ENCODE measurements around the gene FAF1.
"Not testable (repeated sequence)": the region's sequence is repeated elsewhere in the genome, so short reads cannot be mapped to it uniquely, and the experiment has no call there.

FAF1 gene

GRCh38 chr1:50959913-50960844 is at the start of gene FAF1:
FAF1 (minus strand) TSS chr1:50960267; CDS start chr1:50959811, 456 bp downstream.
- peak; percentile 99 for DNase-seq

DNA sequence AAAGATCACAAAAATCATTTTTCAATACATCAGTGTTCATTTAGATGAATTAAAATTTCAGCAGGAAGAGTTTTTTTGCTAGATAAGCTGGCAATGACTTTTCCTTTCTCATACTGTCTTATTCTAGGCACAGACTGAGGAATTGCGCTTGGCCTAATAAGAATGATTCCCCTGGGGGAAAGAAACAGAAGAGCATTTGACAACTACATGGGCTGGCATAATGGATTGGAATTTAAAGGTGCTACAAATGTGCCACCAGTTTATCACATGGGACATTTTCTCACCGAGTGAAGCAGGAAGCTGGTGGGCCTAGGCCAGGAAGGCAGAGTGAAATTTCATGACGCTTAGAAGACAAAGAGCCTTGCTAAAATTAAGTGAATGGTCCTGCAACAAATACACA is 49.3 kb upstream of the FAF1 start:
- DNase-seq = no peak

GRCh38 chr1:51005549-51005948 is 45.5 kb upstream of the FAF1 start:
- not testable (repeated sequence) for DNase-seq

DNA sequence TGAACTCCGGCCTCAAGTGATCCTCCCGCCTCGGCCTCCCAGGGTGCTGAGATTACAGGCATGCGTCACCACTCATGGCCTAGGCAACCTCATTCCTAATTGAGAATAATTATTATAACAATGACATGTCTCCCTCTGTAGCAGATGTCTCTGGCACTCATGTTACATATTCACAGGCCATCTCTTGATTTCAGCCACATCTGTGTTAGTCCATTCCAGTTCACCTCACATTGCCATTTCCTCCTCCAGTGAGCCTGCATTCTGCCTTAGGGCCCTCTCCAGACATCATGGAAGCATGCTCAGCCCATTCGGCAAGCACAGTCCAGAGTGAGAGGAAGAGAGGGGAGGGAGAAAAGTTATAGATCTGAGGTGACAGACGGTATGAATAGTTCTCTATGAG is 42.4 kb upstream of the FAF1 start:
- no peak for DNase-seq

- DNase-seq = no peak
Observed at GRCh38 chr1:51000651-51001050, 40.6 kb upstream of the FAF1 start.

GRCh38 chr1:51000160-51000559 is 40.1 kb upstream of the FAF1 start:
- no peak for DNase-seq

- not testable (repeated sequence) for DNase-seq
Observed at GRCh38 chr1:50999375-50999774, 39.3 kb upstream of the FAF1 start.

DNA sequence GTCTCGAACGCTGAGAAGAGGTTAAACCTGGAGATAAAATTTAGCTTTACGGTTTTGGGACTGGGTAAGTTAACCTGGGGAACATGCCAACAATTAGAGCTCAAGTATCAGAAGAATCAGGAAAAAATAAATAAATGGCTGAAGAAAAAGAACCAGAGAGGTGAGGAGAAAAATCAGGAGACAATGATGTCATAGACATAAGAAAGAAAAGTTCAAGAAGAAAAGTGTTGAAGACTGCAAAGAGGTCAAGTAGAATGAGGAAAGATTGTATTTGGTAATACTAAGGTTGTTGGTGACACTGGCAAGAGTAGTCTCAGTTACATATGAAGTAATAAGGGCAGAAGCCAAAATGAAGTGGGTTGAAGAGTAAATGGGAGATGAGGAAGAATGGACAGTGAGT is 36.0 kb upstream of the FAF1 start:
- DNase-seq = no peak

GRCh38 chr1:50995651-50996050 is 35.6 kb upstream of the FAF1 start:
- no peak for DNase-seq

DNA sequence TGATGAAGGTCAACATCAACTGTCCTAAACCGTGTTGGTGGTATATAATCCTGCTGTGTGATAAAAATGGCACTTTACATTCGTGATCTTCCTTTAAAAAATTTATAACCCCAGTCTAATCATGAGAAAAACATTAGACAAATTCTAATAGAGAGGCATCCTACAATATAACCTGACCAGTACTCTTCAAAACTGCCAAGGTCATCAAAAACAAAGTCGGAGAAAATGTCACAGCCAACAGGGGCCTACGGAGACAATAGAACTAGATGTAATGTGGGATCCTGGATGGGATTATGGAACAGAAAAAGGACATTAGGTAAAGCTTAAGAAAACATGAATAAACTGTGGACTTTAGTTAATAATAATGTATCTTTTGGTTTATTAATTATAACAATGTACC is 34.9 kb upstream of the FAF1 start:
- DNase-seq = no peak

GRCh38 chr1:50993645-50994044 is 33.6 kb upstream of the FAF1 start:
- DNase-seq = no peak

- no peak for DNase-seq
Observed at GRCh38 chr1:50992532-50993318, 32.7 kb upstream of the FAF1 start.

GRCh38 chr1:50989694-50990093 is 29.6 kb upstream of the FAF1 start:
- no peak for DNase-seq

DNA sequence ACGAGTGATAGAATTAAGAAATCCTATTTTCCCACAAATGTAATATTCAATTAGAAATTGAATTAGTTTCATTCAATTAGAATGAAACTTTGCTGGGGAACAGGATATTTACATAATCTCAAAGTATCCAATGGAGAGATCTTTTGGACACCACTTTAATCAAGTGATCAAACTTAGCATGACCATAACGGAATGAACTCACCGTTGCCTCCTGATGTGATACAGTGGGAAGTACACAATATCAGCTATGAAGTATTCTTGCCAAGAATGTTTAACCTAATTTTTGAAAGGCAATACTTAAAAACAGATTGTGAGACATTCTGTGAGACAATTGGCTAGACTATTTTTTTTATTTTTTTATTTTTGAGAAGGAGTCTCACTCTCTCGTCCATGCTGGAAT is 26.6 kb upstream of the FAF1 start:
- DNase-seq = no peak

DNA sequence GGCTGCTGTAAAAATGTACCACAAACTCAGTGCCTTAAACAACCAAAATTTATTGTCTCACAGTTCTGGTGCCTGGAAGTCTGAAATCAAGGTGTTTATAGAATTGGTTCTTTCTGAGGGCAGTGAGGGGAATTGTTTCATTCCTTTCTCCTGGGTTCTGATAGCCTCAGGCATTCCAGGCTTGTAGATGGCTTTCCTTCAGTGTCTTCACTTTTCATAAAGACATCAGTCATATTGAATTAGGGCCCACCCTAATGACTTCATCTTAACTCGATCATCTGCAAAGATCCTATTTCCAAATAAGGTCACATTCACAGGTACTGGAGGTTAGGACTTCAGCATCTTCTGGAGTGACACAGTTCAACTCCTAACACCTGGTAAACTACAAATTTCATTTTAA is 25.0 kb upstream of the FAF1 start:
- DNase-seq = no peak

GRCh38 chr1:50983219-50983802 is 23.2 kb upstream of the FAF1 start:
- no peak for DNase-seq

DNA sequence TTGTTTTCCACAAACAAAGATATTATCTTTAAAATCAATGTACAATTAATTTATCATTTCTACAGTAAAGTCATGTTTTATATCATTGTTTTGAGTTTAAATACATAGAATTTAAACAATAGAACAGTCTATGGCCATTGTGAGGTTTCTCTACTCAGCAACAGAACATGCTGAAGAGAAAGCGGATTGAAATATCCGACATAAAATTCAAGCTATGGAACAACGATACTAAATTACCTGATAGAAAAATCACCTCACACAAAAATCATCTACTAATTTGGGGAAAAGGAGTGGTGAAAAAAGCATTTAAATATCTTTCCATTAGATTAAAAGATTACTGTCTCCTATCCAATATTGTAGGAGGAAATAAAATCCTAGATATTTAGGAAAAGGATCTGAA is 22.5 kb upstream of the FAF1 start:
- no peak for DNase-seq

- DNase-seq = no peak
Observed at GRCh38 chr1:50981741-50982140, 21.7 kb upstream of the FAF1 start.

DNA sequence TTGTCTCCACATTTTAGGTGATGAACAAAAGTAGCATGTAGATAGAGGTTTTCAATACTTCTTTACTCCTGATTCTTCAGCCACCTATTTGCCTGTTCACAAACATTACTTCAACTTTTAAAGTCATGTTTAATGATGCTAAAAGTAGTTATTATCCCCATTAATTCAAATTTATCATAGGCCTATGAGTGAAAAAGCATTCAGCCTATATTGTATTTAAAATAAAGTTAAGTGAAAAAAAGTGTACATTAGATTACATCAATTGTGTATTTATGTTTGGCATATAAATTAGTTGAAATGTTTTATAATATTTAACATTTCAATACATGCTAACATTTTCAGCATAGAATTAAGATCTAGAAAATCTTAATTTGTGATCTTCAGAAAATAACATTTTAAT is 20.4 kb upstream of the FAF1 start:
- no peak for DNase-seq

DNA sequence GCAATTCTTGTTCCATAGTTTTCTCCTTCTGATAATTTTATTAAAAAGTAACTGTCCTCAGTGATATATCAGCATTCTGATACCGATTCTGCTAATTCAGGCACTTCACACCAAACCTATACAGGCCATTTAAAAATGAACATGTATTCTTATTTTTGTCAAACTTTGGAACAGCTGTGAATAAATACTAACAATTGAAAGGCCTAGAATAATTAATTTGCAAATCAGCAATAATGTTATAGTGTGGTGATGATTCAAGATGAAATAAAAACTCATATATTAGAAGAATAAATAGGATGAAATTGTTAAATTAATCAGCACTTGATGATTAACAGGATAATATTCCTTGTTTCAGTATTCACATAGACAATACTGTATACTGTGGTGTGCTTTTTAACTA is 19.9 kb upstream of the FAF1 start:
- DNase-seq = no peak

DNA sequence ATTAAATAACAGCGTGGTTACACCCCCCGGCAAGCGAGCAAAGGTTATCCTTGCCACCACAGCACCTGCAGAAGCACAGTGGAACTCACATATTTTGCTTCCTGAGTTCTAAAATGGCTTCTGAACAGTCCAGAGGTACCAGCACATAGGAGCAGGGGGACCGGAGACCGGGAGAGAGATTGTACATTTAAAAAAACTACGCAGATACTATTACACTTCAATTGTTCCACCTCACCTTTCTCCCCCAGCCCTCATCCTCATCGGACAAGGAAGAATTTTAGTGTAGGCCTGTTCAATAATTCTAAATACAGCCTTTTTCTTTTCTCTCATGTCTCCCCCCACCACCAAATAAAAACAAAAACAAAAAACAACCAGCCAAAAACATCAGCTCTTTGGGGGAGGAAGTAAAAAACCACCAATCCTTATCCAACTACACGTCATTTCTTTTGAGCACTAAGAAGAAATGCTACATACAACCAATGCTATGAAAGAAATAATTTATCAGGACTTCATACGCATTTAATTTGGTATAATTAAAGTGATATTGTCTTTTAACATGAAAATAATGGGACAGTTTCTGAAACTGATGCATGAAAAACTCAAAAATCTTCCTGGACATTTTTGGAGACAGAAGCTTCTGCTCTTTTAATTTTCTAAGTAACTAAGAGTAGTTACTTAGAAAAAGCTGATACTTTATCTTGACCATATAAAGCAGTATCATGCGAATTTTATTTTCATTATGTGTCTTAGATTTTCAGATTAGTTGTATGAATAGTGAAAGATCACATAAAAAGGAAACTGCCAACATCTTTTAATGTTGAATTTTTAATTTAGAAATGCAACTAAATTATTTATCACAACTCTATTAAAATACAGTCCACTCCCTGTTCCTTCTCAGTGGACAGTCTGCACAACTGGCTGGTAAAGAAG is 19.1 kb upstream of the FAF1 start:
- peak; percentile 32 for DNase-seq

GRCh38 chr1:50978144-50978851 is 18.2 kb upstream of the FAF1 start:
- DNase-seq = peak; percentile 74
